Heart right ventricle (tissue), 16 donors: ENCODE measurements around the gene MTA1. TPM values are rescaled to one million over a fixed set of nuclear protein-coding genes. Genes with fewer than 3 reads are reported as not detected.

Experiments
- ATAC-seq, 8 donors: fragments of 200-7000 bp; cut with Tn5 transposase; one replicate each; pipeline ENCODE4 v1.9.1; 2020; ENCODE audit warnings: mild to moderate bottlenecking in 8 of 8, moderate library complexity in 8 of 8, moderate number of reproducible peaks in 1 of 8
- DNase-seq, 2 donors: peaks; one replicate each; pipeline ENCODE4 v3.0.0-alpha.2; 2020
- H3K27ac ChIP-seq, 10 donors: fragments of 200-600 bp; sonication (generic) in 2 of 10; one replicate each; pipeline versions ENCODE4 v1.5.0 to v1.8.0; 2020 to 2022; ENCODE audit warnings: mild to moderate bottlenecking in 3 of 10
- H3K27me3 ChIP-seq, 7 donors: fragments of 200-600 bp; one replicate each; pipeline ENCODE4 v1.8.0; 2021 to 2022; ENCODE audit warnings: mild to moderate bottlenecking in 2 of 7
- H3K36me3 ChIP-seq, 9 donors: fragments of 200-600 bp; sonication (generic) in 1 of 9; one replicate each; pipeline versions ENCODE4 v1.5.0 to v1.8.0; 2020 to 2022; ENCODE audit warnings: mild to moderate bottlenecking in 2 of 9
- H3K4me1 ChIP-seq, 9 donors: fragments of 200-600 bp; sonication (generic) in 1 of 9; one replicate each; pipeline versions ENCODE4 v1.5.0 to v1.8.0; 2020 to 2022; ENCODE audit warnings: mild to moderate bottlenecking in 4 of 9
- H3K4me3 ChIP-seq, 10 donors: fragments of 200-600 bp; sonication (generic) in 2 of 10; one replicate each; pipeline versions ENCODE4 v1.5.0 to v1.8.0; 2020 to 2022; ENCODE audit warnings: mild to moderate bottlenecking in 7 of 10, moderate library complexity in 2 of 10
- H3K9me3 ChIP-seq, 11 donors: fragments of 200-600 bp in 10 of 11; sonication (generic) in 2 of 11; one replicate each; pipeline versions ENCODE4 v1.5.0 to v1.8.0; 2013 to 2022; ENCODE audit warnings: mild to moderate bottlenecking in 2 of 11, control low read depth in 1 of 11, moderate library complexity in 1 of 11
- WGBS, 2 donors: extraction: QIAGEN DNeasy Blood & Tissue Kit; methylation state at CpG; one replicate each; pipeline ENCODE4 v1.1.7; 2013; ENCODE audit warnings: inconsistent platforms in 1 of 2; 5-methylcytosine and 5-hydroxymethylcytosine counted together
- intact Hi-C, 10 donors: fragments of 100-400 bp; cut with DNase I; formaldehyde crosslinking; loops; one replicate each; pipeline versions ENCODE4 v1.11.1 to v1.14.2; 2022
- polyA plus RNA-seq, 2 donors: library from polyadenylated mRNA; stranded (reverse); fragments of 200-250 nt; gene quantifications; one replicate each; pipeline ENCODE4 v1.2.3, GENCODE V29; 2013
- total RNA-seq, 10 donors: library from RNA; stranded (reverse); fragmentation: NEBNext Ultra II Directional in 3 of 10; extraction: Animal tissue kit (Norgen Biotek cat#: 25700) in 3 of 10; gene quantifications; one replicate each; pipeline versions ENCODE4 v1.2.1 to v1.2.4, GENCODE V29; 2021 to 2023
- TF ChIP-seq, protein P1 (sequence below), 9 donors: fragments of 200-600 bp; sonication (generic) in 2 of 9; IDR thresholded peaks; one replicate each; pipeline versions ENCODE4 v1.5.0 to v1.8.0; 2021 to 2022; ENCODE audit warnings: antibody characterized with exemption in 9 of 9, mild to moderate bottlenecking in 5 of 9, moderate library complexity in 1 of 9
- donor health status: Arrhythmogenic right ventricular cardiomyopathy.
- donor health status: ischemic (EF 13 %, LVEDD 7.1; RV severe dilation, severe dysfunction).
- donor health status: healthy with polysubstance abuse.
- donor health status: DM: no; HTN: yes; CAD: no.
- donor health status: DM: no; HTN: no; CAD: no.
- donor health status: ischemic (EF 25% LVEDD 6.9; RV normal size, moderate dysfunction).
- donor health status: ischemic (EF 25% LVEDD 5.7; RV mildly dilated, moderate dysfunction).
- donor health status: healthy.
- donor health status: DM: yes; HTN: yes; CAD: no.
- donor health status: Ischemic cardiomyopathy.
- donor health status: ischemic (EF 35%, LVEDD 5.7; RV mildly dilated, moderate dysfunction).
- donor health status: nonischemic (EF 11% LVEDD 7.7; RV severe dilation, severe dysfunction).
- donor health status: DM: yes; HTN: yes; CAD: no.
- donor health status: PGD.
- donor health status: ischemic (EF 29% LVEDD 5.4; RV normal size, mild dysfunction).
- donor health status: nonischemic (EF 23%, LVEDD 6.1; RV moderate dilation, normal function).

The MTA1 gene
- total and polyA plus RNA-seq, 12 donors, result 94.4 to 250 (median 133) TPM

DNA sequence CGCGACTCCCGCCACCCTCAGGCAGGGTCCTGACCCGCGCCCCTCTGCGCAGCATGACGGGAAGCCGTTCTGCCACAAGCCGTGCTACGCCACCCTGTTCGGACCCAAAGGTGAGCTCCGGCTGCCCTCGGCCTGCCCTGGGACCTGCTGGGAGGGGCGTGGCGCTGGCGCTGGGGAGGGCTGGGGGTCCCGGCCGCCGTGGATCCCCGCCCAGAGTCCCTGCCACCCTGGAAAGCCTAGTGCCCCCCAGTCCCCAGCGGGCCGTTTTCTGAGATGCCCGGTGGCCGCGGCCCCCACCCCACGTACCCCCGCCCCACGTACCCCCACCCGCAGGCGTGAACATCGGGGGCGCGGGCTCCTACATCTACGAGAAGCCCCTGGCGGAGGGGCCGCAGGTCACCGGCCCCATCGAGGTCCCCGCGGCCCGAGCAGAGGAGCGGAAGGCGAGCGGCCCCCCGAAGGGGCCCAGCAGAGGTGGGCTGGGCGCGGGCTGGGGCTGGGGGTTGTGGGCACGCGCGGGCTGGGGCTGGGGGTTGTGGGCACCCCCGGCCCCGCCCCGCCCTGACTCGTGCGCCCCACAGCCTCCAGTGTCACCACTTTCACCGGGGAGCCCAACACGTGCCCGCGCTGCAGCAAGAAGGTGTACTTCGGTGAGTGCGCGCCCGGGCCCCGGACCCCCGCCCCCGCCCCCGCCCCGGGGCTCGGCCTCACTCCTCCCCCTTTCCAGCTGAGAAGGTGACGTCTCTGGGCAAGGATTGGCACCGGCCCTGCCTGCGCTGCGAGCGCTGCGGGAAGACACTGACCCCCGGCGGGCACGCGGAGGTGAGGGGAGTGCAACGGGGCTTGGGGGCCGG, 59.0 kb downstream of the MTA1 start:
- H3K27ac ChIP-seq, result peak overlapping the region; percentile 25 to 100 (median 97)

DNA sequence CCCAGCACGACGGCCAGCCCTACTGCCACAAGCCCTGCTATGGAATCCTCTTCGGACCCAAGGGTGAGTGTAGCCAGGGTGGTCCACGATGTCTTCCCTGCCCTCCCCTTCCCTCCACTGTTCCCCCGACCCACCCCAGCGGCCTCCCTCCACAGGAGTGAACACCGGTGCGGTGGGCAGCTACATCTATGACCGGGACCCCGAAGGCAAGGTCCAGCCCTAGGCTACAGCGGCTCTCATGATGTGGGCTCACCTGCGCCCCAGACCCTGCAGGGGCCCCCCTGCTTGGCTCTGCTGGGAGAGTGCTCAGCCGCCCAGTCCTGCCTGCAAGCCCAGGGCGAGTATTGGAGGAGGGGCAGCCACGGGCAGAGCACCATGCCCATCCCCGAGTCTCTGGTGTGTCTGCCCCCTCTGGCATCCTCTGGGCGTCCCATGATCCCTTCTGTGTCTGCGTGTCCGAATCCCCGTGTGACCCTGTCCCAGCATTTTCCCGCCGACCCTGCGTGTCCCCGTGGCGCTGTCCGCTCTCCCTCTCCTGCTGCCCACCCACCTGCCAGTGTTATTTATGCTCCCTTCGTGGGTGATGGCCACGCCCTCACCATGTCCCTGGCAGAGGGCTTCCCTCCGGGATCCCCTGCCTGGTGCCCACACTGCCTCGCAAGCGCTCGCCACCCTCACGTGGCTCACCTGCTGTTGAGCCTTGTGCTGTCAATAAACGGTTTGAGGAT, 60.0 kb downstream of the MTA1 start:
- TF ChIP-seq, protein P1, sequence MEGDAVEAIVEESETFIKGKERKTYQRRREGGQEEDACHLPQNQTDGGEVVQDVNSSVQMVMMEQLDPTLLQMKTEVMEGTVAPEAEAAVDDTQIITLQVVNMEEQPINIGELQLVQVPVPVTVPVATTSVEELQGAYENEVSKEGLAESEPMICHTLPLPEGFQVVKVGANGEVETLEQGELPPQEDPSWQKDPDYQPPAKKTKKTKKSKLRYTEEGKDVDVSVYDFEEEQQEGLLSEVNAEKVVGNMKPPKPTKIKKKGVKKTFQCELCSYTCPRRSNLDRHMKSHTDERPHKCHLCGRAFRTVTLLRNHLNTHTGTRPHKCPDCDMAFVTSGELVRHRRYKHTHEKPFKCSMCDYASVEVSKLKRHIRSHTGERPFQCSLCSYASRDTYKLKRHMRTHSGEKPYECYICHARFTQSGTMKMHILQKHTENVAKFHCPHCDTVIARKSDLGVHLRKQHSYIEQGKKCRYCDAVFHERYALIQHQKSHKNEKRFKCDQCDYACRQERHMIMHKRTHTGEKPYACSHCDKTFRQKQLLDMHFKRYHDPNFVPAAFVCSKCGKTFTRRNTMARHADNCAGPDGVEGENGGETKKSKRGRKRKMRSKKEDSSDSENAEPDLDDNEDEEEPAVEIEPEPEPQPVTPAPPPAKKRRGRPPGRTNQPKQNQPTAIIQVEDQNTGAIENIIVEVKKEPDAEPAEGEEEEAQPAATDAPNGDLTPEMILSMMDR (IDR thresholded peaks at IDR 0.05), result no peak
- Histone ChIP-seq H3K4me1 (peaks cover 48 to 85% (median 82%) of the 10 kb centered on the region in 9 donors), H3K4me3 (no peak overlapping the region), H3K27me3 (peaks cover 0 to 48% (median 0%) of the 10 kb centered on the region in 7 donors), H3K27ac (peak overlapping the region in 9 of 10 donors; percentile 89 to 100 (median 98)), H3K36me3 (peaks cover 0 to 29% (median 5%) of the 10 kb centered on the region in 9 donors), H3K9me3 (no peaks in the 10 kb centered on the region)
- 44 to 50% methylated on average over 32 to 34 of the region's 34 CpGs for WGBS, 2 donors
- no peak for ATAC-seq
- peak in 1 of 2 donors; percentile 26 for DNase-seq
- intact Hi-C loops, result loop anchor here in 3 of 10 donors (5.0 to 10.0 kb wide), 4 partner anchors 65 to 285 kb away; partner anchors contain the start of genes TEX22 (in 2 of the 3) and MTA1 (in 1 of the 3)

More for the DNA sequence above, 59.0 kb downstream of the MTA1 start:
- Histone ChIP-seq H3K4me1 (peaks cover 40 to 79% (median 76%) of the 10 kb centered on the region in 9 donors), H3K4me3 (peak overlapping the region in 3 of 10 donors; percentile 3 to 13 (median 10)), H3K36me3 (peaks cover 0 to 29% (median 5%) of the 10 kb centered on the region in 9 donors), H3K27me3 (peaks cover 0 to 55% (median 0%) of the 10 kb centered on the region in 7 donors), H3K9me3 (no peaks in the 10 kb centered on the region)
- DNase-seq, result no peak
- TF ChIP-seq, protein P1 (IDR thresholded peaks at IDR 0.05), result no peak
- ATAC-seq, result no peak
- 51 to 62% methylated on average over 68 to 81 of the region's 81 CpGs for WGBS, 2 donors
- intact Hi-C loops, result no loop called here

DNA sequence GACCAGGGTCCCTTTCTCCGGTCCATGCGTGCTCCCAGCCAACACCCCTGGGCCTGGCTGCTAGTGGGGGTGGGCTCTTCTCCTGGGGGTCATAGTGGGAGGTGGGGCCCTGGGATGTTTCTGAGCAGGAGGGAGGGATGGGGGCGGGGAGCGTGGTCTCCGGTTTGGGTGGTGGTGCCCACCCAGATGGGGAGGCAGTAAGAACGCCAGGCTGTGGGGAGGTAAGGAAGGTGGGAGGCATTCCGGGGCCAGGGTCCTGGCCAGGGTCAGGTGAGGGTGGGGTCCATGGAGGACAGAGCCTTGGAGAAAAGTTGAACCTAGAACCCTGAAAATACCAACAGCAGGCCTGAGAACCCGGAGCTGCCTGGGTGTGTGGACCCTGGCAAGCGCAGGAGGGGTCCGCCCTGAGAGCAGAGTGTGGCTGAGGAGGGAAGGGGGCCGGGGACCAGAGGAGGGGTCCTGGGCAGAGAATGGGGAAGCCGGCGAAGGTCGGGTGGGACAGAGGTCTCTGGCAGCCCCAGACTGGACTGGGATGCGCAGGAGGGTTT, 60.6 kb downstream of the MTA1 start:
- H3K4me1 ChIP-seq, result peaks cover 54 to 90% (median 87%) of the 10 kb centered on the region in 9 donors
- no peaks in the 10 kb centered on the region for H3K9me3 ChIP-seq
- intact Hi-C loops, result loop anchor here in 3 of 10 donors (5.0 to 10.0 kb wide), 4 partner anchors 65 to 285 kb away; partner anchors contain the start of genes TEX22 (in 2 of the 3) and MTA1 (in 1 of the 3)
- DNase-seq (peak in 1 of 2 donors; percentile 24), ATAC-seq (no peak)
- H3K4me3 ChIP-seq, result peak overlapping the region in 5 of 10 donors; percentile 31 to 51 (median 47)
- peaks cover 0 to 29% (median 5%) of the 10 kb centered on the region in 9 donors for H3K36me3 ChIP-seq
- peaks cover 0 to 41% (median 0%) of the 10 kb centered on the region in 7 donors for H3K27me3 ChIP-seq
- TF ChIP-seq, protein P1 (IDR thresholded peaks at IDR 0.05), result no peak
- peak overlapping the region; percentile 89 to 100 (median 96) for H3K27ac ChIP-seq
- WGBS, 2 donors, result 59 to 61% methylated on average over 15 of the region's 15 CpGs
